ENCODE measurements around the gene SLCO3A1. TPM values are rescaled to one million over a fixed set of nuclear protein-coding genes. Genes with fewer than 3 reads are reported as not detected.
A peak's percentile ranks its signal among the peaks of the same experiment; 100 is the strongest.

SLCO3A1 gene
- total RNA-seq, 2 experiments from 2014 or later: 8.5 to 40.0 TPM

GRCh38 chr15:91857772-91858171 is 4.3 kb downstream of the SLCO3A1 start:
- Histone ChIP-seq H3K9me3 (ENCODE audit: low read length) (no peaks in the 10 kb centered on the region), H3K36me3 (ENCODE audit: insufficient read depth, low read length) (peaks cover 19% of the 10 kb centered on the region; the same call in 1 of the 2 replicates), H3K27ac (ENCODE audit: low read depth, low read length, poor library complexity, severe bottlenecking) (peak overlapping the region; percentile 95), H3K4me3 (ENCODE audit: low read depth, low read length, poor library complexity, severe bottlenecking) (peak overlapping the region; percentile 84), H3K79me2 (ENCODE audit: insufficient read depth, low read depth, low read length) (peaks cover 80% of the 10 kb centered on the region), H3K4me2 (ENCODE audit: low read length) (peak overlapping the region; percentile 98), H3K4me1 (ENCODE audit: insufficient read depth, low read length, poor library complexity, severe bottlenecking) (peaks cover 72% of the 10 kb centered on the region), H2AFZ (ENCODE audit: low read length) (no peak overlapping the region), H4K20me1 (ENCODE audit: insufficient read depth, low read length) (peaks cover 38% of the 10 kb centered on the region), H3K9me2 (ENCODE audit: insufficient read depth, low read length) (no peaks in the 10 kb centered on the region)
- intact Hi-C loops (cut with micrococcal nuclease; ENCODE audit: unreplicated experiment): loop anchor here (2.0 to 10.0 kb wide), 3 partner anchors 55 to 553 kb away; no protein-coding TSS in a partner anchor
- TF ChIP-seq EZH2phosphoT487 (IDR thresholded peaks at IDR 0.05; ENCODE audit: borderline replicate concordance, low read depth, low read length): no peak
- TF ChIP-seq CTCF (conservative IDR thresholded peaks at IDR 0.05; ENCODE audit: low read length): no peak
- peak; percentile 80 for DNase-seq (ENCODE audit: low spot score)
- no TSS peak for BruUV-seq (replicated peaks)
- POLR2A ChIA-PET: interaction anchor here (0.6 kb wide), 1 partner anchor 19 kb away, joined by 3 read pairs; no protein-coding TSS in a partner anchor
- CTCF ChIA-PET (ENCODE audit: unreplicated experiment): no interaction called here

- TF ChIP-seq CTCF (conservative IDR thresholded peaks at IDR 0.05; ENCODE audit: low read length): no peak
- no peak for TF ChIP-seq EZH2phosphoT487 (IDR thresholded peaks at IDR 0.05; ENCODE audit: borderline replicate concordance, low read depth, low read length)
- peaks cover 19% of the 10 kb centered on the region; the same call in 1 of the 2 replicates for H3K36me3 ChIP-seq (ENCODE audit: insufficient read depth, low read length)
- H3K9me2 ChIP-seq (ENCODE audit: insufficient read depth, low read length): no peaks in the 10 kb centered on the region
- H3K79me2 ChIP-seq (ENCODE audit: insufficient read depth, low read depth, low read length): peaks cover 92% of the 10 kb centered on the region
- intact Hi-C loops (cut with micrococcal nuclease; ENCODE audit: unreplicated experiment): no loop called here
- H2AFZ ChIP-seq (ENCODE audit: low read length): no peak overlapping the region
- ChIA-PET POLR2A (interaction anchor here (1.0 to 1.2 kb wide), 2 partner anchors 9 to 1248 kb away, joined by 3 read pairs; no protein-coding TSS in a partner anchor), CTCF (ENCODE audit: unreplicated experiment) (no interaction called here)
- H3K4me2 ChIP-seq (ENCODE audit: low read length): peak overlapping the region; percentile 75
- no TSS peak for BruUV-seq (replicated peaks)
- peaks cover 52% of the 10 kb centered on the region for H4K20me1 ChIP-seq (ENCODE audit: insufficient read depth, low read length)
- H3K27ac ChIP-seq (ENCODE audit: low read depth, low read length, poor library complexity, severe bottlenecking): peak overlapping the region; percentile 38
- H3K4me3 ChIP-seq (ENCODE audit: low read depth, low read length, poor library complexity, severe bottlenecking): peak overlapping the region; percentile 43
- DNase-seq (ENCODE audit: low spot score): no peak
- no peaks in the 10 kb centered on the region for H3K9me3 ChIP-seq (ENCODE audit: low read length)
- H3K4me1 ChIP-seq (ENCODE audit: insufficient read depth, low read length, poor library complexity, severe bottlenecking): peaks cover 99% of the 10 kb centered on the region
These were observed 7.0 kb downstream of the SLCO3A1 start for GRCh38 chr15:91860498-91860897.

- no peak for TF ChIP-seq CTCF (conservative IDR thresholded peaks at IDR 0.05; ENCODE audit: low read length)
- TF ChIP-seq EZH2phosphoT487 (IDR thresholded peaks at IDR 0.05; ENCODE audit: borderline replicate concordance, low read depth, low read length): no peak
- Histone ChIP-seq H3K27ac (ENCODE audit: low read depth, low read length, poor library complexity, severe bottlenecking) (peak overlapping the region; percentile 38), H3K4me1 (ENCODE audit: insufficient read depth, low read length, poor library complexity, severe bottlenecking) (peaks cover 100% of the 10 kb centered on the region), H4K20me1 (ENCODE audit: insufficient read depth, low read length) (peaks cover 52% of the 10 kb centered on the region), H2AFZ (ENCODE audit: low read length) (no peak overlapping the region), H3K9me3 (ENCODE audit: low read length) (no peaks in the 10 kb centered on the region), H3K9me2 (ENCODE audit: insufficient read depth, low read length) (no peaks in the 10 kb centered on the region), H3K79me2 (ENCODE audit: insufficient read depth, low read depth, low read length) (peaks cover 93% of the 10 kb centered on the region), H3K4me3 (ENCODE audit: low read depth, low read length, poor library complexity, severe bottlenecking) (peak overlapping the region; percentile 43), H3K36me3 (ENCODE audit: insufficient read depth, low read length) (peaks cover 19% of the 10 kb centered on the region; the same call in 1 of the 2 replicates), H3K4me2 (ENCODE audit: low read length) (peak overlapping the region; percentile 75)
- ChIA-PET POLR2A (no interaction called here), CTCF (ENCODE audit: unreplicated experiment) (no interaction called here)
- BruUV-seq (replicated peaks): no TSS peak
- intact Hi-C loops (cut with micrococcal nuclease; ENCODE audit: unreplicated experiment): no loop called here
- peak; percentile 64 for DNase-seq (ENCODE audit: low spot score)
These were observed 7.7 kb downstream of the SLCO3A1 start for GRCh38 chr15:91861223-91861622.
